GM18873 (cell line): ENCODE data around the gene C2CD4D.
"Not testable (repeated sequence)": the region's sequence is repeated elsewhere in the genome, so short reads cannot be mapped to it uniquely, and the experiment has no call there.

Experiments
- ATAC-seq: cut with Tn5 transposase; IDR thresholded peaks from one replicate; pipeline ENCODE4 v1.9.1; 2021; ENCODE audit warnings: mild to moderate bottlenecking, moderate library complexity, moderate number of reproducible peaks; ENCODE audit not compliant: unreplicated experiment, low FRiP score

The C2CD4D gene

GRCh38 chr1:151859891-151860293 lies 20.3 kb upstream of the C2CD4D start:
- no peak for ATAC-seq

DNA sequence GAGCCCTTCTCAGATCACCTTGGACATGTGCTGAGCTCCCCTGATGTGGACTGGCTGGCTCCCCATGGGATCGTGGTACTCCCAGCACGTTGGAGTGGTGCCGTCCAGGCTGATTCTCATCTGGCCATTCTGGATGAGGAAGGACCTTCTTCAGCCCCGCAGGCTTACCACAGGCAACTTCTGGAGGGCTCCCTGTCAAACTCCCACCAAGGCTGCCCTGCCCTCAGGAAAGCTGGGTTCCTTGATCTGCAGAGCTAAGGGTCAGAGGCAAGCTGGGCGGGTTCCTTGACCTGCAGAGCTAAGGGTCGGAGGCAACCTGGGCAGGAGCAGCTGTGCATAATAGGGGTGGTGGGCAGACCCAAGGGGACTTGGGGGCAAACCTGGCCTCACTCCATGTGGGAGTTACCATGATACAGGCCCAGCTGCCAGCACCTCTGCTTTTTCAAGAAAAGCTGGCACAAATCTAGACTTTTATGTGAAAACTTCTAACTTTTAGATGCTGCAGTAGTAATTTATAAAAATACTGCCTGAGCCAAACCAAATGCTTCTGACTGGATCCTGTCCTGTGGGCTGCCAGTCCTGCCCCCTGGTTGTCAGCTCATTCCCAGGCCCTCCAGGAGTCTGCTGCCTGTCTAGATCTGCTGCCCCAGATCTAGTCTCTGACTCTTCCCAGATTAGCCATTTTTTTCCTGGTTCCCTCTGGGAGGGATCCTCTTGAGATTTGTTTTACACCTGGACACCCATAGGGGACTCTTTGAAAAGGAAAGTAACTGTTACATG lies 19.5 kb upstream of the C2CD4D start:
- ATAC-seq, result no peak

DNA sequence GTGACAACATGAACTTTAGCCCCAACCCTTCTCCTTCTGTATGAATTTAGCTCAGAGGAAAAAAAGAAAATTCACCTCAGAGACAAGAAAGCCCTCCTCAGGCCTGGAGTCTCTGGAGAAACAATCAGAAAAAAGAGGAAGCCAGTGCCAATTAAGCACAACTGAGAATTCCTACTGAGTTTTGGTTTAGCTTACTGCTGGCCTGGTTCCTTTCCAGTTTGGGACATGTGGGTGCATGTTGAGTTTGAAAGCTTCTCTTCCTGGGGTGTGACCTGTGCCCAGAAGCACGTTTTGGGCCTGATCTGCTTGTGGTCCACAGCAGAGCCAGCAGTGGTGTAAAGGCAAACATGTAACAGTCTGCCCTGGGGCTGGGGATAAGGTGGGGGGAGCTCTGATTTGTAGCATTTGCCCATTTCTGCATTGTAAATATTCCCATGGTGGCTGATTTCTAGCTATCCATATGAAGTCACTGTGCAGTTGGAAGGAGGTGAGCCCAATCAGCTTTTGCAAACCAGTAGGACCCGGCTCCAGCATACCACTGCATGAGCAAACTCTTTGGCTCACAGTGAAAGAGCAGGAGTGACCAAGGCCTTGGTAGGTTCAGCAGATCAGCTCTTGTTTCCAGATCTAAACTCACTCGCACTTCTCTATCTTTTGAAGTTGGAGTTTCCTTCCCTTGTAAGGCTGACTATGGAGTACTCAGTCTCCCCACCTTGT lies 18.6 kb upstream of the C2CD4D start:
- ATAC-seq, result no peak

DNA sequence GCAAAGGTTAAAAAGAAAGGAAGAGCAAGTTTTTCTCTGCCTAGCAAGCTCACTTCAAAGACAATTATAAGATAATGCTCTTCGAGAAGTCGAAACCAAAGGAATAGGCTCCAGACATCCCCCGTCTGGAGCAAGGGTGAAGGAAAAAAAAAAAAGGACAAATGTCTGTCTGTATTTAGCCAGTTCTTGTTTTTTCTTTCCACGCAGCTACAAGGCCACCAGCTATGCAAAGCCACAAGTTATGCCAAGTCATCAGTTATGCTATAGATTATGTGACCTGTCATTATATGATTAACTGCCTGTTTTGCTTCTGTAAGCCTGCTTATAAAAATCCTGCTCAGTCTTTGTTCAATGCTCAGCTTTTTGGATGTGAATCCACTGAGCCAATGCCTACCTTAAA lies 16.3 kb upstream of the C2CD4D start:
- ATAC-seq, result no peak

- ATAC-seq, result not testable (repeated sequence)
Measured at GRCh38 chr1:151855516-151855915, 15.9 kb upstream of the C2CD4D start.

DNA sequence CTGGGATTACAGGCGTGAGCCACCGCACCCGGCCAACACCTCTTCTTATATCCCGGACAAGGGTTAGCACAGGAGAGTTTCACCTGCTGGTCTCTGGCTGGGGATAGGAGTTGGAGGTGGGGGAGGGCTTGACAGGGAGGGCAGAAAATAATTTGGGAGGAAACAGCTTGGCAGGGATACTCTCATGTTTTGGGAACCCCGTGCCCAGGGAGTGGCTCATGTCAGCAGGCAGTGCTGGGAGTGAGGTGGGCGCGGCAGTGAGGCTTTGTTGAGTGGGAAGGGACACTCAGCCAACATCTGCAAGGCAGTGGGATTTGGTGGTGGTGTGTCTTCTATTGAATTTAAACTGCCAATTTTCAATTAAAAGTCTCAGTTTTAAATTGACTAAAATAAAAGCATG lies 15.0 kb upstream of the C2CD4D start:
- ATAC-seq, result no peak

DNA sequence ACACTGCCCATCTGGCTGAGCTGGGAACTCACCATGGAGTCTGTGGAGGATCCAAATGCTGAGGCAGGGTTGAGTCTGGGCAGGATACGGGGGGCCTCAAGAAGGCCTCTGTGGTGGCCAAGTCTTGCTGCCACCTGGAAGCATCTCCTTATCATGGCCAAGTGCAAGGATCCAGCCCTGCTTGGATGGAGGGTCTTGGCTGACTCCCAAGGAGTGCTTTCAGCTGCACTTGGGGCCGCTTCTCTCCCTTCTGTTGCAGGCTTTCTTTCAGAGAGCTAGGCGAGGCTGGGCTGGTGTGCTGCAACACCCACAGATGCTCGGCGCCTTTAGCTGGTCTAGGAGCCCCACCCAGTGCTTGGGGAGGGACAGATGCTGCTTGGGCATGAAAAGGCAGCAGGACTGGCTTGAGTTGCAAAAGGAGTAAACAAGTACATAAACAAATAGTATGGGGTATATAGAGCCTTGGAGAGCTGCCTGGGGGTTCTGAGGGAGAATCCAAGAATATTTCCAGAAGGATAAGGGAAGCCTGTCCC lies 13.9 kb upstream of the C2CD4D start, which contains the start of gene THEM5:
TSS of gene THEM5 (minus strand) at position 302 of the 533 bp plus-strand sequence. CDS start at position 155, 147 bp downstream.
- no peak for ATAC-seq

GRCh38 chr1:151852733-151853132 lies 13.1 kb upstream of the C2CD4D start:
- ATAC-seq, result no peak

DNA sequence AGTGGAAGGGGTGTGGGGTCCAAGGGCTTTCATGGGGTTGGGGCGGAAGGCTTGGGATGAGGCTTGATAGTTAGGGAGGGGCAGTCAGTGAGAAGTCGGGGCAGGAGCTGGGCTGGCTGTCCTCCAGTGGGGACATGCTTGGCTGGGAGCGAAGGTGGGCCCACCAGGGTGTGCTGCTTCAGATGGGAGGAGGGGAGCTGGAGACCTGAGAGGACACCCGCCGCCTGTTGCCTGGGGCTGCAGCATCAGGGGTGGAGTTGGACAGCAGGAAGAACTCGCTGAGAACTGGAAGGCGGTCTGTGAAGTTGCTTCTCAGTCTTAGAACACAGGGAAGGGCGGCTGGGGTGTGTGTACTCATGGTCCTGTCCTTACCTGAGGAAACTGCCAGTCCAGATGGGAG lies 12.3 kb upstream of the C2CD4D start:
- no peak for ATAC-seq

DNA sequence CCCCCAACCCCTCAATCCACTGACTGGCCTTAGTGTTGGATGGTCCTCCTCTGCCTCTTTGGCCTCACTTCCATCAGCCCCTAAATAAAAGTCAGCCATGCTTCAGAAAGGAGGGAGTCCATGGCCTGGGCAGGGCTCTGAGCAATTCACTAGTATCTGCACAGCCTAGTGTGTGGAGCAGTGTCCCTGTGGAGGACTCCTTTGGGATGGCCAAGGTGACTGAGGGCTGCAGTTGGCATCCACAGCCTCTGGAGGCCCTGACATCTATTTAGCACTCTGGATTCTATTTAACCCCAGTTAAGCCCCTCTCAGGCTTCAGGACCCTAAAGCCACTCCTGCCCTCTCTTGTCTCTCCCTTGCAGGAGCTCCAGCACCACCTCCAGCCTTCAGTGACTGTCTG lies 10.3 kb upstream of the C2CD4D start:
- ATAC-seq, result no peak

DNA sequence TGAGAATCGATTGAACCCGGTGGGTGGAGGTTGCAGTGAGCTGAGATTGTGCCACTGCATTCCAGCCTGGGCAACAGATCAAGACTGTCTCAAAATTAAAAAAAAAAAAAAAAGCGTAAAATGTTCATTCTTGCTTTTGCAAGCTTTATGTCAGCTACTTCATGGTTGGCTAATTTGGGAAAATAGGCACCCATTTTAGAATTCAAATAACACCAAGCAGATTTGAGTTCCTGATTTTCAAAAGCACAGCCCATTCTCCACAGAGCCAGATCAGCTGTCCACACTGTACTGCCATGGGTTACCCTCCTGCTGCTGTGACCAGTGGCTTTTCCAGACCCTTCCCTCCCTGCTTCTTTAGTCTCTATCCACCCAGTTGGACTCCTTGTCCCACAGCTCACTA lies 9.5 kb upstream of the C2CD4D start:
- no peak for ATAC-seq

GRCh38 chr1:151847867-151848596 lies 8.4 kb upstream of the C2CD4D start:
- no peak for ATAC-seq

- no peak for ATAC-seq
Measured at GRCh38 chr1:151846686-151847237, 7.1 kb upstream of the C2CD4D start.

DNA sequence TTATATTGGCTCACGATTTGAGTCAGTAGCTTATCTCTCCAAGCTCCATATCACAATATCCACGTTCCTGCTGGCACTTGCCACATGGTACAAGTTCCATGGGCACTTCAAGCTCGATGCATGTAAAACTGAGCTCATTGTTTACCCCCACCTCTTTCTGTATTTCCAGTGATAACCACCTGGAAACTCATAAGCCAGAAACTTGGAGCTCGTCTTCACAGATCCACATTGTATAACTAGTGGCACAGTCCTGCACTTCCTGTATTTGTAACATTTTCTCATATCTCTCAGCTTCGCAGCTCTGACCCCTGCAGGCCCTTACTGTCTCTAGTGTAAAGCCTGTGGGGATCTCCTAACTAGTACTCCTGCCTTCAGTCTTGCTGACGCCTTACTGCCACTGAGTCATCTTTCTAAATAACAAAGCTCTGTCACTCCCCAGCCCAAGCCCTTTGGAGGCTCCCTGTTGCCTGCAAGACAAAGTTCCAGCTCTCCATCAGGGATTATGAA lies 6.5 kb upstream of the C2CD4D start:
- ATAC-seq, result no peak

- no peak for ATAC-seq
Measured at GRCh38 chr1:151843398-151843797, 3.8 kb upstream of the C2CD4D start.

DNA sequence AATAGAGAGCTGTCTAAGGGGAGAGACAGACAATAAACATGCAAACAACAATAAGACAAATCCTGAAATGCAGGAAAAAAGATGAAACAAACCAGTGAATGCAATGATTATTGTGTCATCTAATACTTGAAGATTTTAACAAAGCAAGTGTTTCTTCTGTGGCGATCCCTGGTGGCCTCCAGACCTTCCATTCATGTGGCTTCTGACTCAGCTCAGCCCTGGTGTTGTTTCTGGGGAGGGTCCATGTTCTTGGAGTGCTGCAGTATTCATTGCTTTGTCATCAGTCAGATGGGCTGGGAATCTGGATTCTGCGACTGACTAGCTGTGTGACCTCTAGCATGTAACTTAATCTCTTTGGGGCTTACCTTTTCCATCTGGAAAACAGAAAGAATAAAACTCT lies 1.5 kb upstream of the C2CD4D start:
- ATAC-seq, result no peak

DNA sequence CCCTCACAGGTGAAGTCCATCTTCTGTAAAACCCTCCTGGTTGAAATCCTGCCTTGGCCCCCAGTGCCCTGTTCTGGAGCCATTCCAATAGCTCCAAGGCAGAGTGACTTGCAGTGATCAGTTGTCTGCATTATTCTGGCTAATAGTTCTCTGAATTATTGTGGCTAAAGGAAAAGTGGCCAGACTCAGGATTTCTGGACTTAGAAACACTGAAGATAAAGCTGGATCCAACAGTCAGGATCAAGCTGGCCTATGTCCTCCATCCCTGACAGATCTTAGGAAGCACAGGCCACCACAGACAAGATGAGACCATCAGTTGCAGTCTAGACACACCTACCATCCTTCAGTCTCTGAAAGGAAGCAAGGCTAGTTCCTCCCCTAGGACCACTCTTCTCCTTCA lies 801 bp upstream of the C2CD4D start:
- ATAC-seq, result no peak

GRCh38 chr1:151839082-151839412 lies 573 bp downstream of the C2CD4D start:
- no peak for ATAC-seq

DNA sequence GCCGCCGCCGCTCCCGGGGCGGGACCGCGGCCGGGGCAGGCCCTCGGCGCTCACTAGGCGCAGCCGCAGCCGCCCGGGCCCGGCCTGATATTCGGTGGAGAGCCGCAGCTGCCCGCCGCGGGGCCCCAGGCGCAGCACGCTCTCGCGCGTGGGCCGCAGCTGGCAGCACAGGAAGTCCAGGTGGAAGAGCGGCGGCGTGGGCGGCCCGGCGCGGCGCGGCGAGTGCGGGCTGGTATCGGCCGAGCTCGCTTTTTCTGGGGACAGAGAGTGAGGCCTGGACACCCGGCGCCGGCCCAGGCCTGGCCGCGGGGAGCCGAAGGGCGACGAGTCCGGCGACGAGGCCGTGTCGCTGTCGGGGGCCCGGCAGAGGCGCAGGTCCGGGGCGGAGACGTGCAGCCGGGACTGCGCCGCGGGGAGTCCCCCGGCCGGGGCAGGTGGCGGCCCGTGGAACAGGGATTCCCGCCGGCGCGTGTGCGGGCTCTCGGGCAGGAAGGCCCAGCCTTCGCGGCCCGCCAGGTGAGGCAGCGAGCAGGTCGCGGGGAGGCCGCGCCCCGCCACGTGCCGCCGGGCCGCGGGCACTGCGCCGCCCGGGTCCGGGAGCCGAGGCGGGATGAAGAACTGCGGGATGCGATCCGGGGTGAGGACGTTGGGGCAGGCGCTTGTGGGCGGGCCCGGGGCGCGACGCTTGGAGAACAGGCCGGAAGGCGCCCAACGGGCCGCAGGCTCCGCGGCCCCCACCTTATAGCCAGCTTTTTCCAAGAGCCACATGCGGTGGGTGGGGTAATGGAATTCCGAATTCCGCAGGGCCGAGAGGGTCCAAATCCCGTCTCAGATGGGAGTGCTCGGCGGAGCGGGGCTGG lies 1.2 kb downstream of the C2CD4D start:
- ATAC-seq, result no peak

DNA sequence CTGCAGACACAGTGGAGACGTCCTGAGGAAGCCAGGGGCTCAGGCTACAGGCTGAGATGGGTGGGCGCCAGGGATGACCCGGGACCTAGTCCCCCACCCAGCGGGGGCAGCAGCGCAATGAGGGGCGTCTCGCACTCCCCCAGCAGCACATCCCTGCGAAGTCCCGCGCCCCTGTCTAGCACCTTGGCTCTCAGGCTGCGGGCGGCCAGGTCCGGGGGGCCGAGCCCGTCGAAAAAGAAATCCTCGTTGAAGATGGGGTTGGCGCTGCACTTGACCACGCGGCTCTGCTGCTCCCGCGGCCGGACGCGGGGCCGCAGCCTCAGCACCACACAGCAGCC lies 1.8 kb downstream of the C2CD4D start:
- ATAC-seq, result no peak
